GM12865 (cell line): ENCODE data around the gene PCDH15.
A peak's percentile ranks its signal among the peaks of the same experiment; 100 is the strongest.

Experiments
- DNase-seq: peaks from one replicate; pipeline ENCODE4 v3.0.0; 2010; ENCODE audit warnings: low read depth
- H3K4me3 ChIP-seq: 2 replicates; pipeline ENCODE4 v1.5.1; 2011; ENCODE audit warnings: mild to moderate bottlenecking, low read depth, low read length, control low read depth
- CTCF ChIP-seq: IDR thresholded peaks from 2 replicates; pipeline ENCODE4 v1.5.1; 2011; ENCODE audit warnings: low read length, control low read depth, low read depth, inconsistent platforms; ENCODE audit not compliant: insufficient read depth; ENCODE audit errors: missing control alignments

The PCDH15 gene

GRCh38 chr10:53918755-53919154, 882.3 kb downstream of the PCDH15 start:
- DNase-seq: no peak
- TF ChIP-seq CTCF: no peak
- H3K4me3 ChIP-seq: no peak overlapping the region

GRCh38 chr10:53909791-53910190, 891.2 kb downstream of the PCDH15 start:
- no peak overlapping the region for H3K4me3 ChIP-seq
- TF ChIP-seq CTCF: no peak
- DNase-seq: peak; percentile 9

- DNase-seq: no peak
- no peak overlapping the region for H3K4me3 ChIP-seq
- no peak for TF ChIP-seq CTCF
These were observed 896.4 kb downstream of the PCDH15 start for GRCh38 chr10:53904506-53905241.

- no peak overlapping the region for H3K4me3 ChIP-seq
- no peak for TF ChIP-seq CTCF
- no peak for DNase-seq
These were observed 897.3 kb downstream of the PCDH15 start for GRCh38 chr10:53903756-53904155.

- no peak for TF ChIP-seq CTCF
- no peak overlapping the region for H3K4me3 ChIP-seq
- DNase-seq: no peak
These were observed 901.4 kb downstream of the PCDH15 start for GRCh38 chr10:53899463-53900160.

- H3K4me3 ChIP-seq: no peak overlapping the region
- no peak for DNase-seq
- TF ChIP-seq CTCF: no peak
These were observed 902.5 kb downstream of the PCDH15 start for GRCh38 chr10:53898532-53898931.
